Psoas muscle (tissue), 8 donors: Measurements from ENCODE around the gene NFKBIE. TPM values are rescaled to one million over a fixed set of nuclear protein-coding genes. Genes with fewer than 3 reads are reported as not detected.
A peak's percentile ranks its signal among the peaks of the same experiment; 100 is the strongest.

Experiments
- ATAC-seq, 4 donors: fragments of 200-7000 bp; cut with Tn5 transposase; one replicate each; pipeline ENCODE4 v1.9.1; 2020; ENCODE audit warnings: moderate library complexity in 3 of 4, mild to moderate bottlenecking in 2 of 4
- DNase-seq, 2 donors: peaks; one replicate each; pipeline ENCODE4 v3.0.0-alpha.2; 2020
- H3K27ac ChIP-seq: fragments of 200-600 bp; one replicate; pipeline ENCODE4 v1.8.0; 2022
- H3K27me3 ChIP-seq, 3 donors: fragments of 200-600 bp in 1 of 3; one replicate each; pipeline versions ENCODE4 v1.6.1 to v1.8.0; 2013 to 2022; ENCODE audit warnings: low read length in 2 of 3, mild to moderate bottlenecking in 2 of 3, moderate library complexity in 1 of 3; ENCODE audit not compliant: insufficient read depth in 3 of 3
- H3K36me3 ChIP-seq, 2 donors: fragments of 200-600 bp in 1 of 2; one replicate each; pipeline versions ENCODE4 v1.6.1 to v1.8.0; 2013 to 2022; ENCODE audit warnings: low read depth in 1 of 2, mild to moderate bottlenecking in 1 of 2, moderate library complexity in 1 of 2; ENCODE audit not compliant: insufficient read depth in 1 of 2
- H3K4me1 ChIP-seq: fragments of 200-600 bp; one replicate; pipeline ENCODE4 v1.8.0; 2022
- H3K4me3 ChIP-seq: fragments of 200-600 bp; one replicate; pipeline ENCODE4 v1.8.0; 2022; ENCODE audit warnings: mild to moderate bottlenecking
- H3K9me3 ChIP-seq: fragments of 200-600 bp; one replicate; pipeline ENCODE4 v1.8.0; 2022
- WGBS, 3 donors: extraction: QIAGEN DNeasy Blood & Tissue Kit; methylation state at CpG; one replicate each; pipeline versions ENCODE4 v1.1.6 to v1.1.7; 2013; 5-methylcytosine and 5-hydroxymethylcytosine counted together
- intact Hi-C, 2 donors: fragments of 100-400 bp; cut with DNase I; formaldehyde crosslinking; loops; one replicate each; pipeline versions ENCODE4 v1.11.0 to v1.14.2; 2022
- polyA plus RNA-seq, 3 donors: library from polyadenylated mRNA; stranded (reverse); fragments of 200-250 nt; gene quantifications; one replicate each; pipeline ENCODE4 v1.2.3, GENCODE V29; 2013
- total RNA-seq, 4 donors: library from RNA; stranded (reverse); fragmentation: NEBNext Ultra II Directional in 2 of 4; extraction: Animal tissue kit (Norgen Biotek cat#: 25700) in 2 of 4; gene quantifications; one replicate each; pipeline versions ENCODE4 v1.2.1 to v1.2.4, GENCODE V29; 2021 to 2023
- TF ChIP-seq, protein P1 (sequence below): fragments of 200-600 bp; IDR thresholded peaks from one replicate; pipeline ENCODE4 v1.8.0; 2022; ENCODE audit warnings: antibody characterized with exemption
- donor health status: healthy with polysubstance abuse.
- donor health status: DM: no; HTN: no; CAD: no; lungs with moderate emphysema.
- donor health status: Bipolar disorder and iron deficiency.
- donor health status: healthy.
- donor health status: DM: yes; HTN: yes; CAD: no.
- donor health status: DM: no; HTN: no; CAD: no.
- donor health status: DM: no; HTN: no; CAD: no.
- donor health status: DM: yes; HTN: yes; CAD: no.

NFKBIE gene
- total and polyA plus RNA-seq, 7 donors, result 2.1 to 5.2 (median 3.3) TPM

DNA sequence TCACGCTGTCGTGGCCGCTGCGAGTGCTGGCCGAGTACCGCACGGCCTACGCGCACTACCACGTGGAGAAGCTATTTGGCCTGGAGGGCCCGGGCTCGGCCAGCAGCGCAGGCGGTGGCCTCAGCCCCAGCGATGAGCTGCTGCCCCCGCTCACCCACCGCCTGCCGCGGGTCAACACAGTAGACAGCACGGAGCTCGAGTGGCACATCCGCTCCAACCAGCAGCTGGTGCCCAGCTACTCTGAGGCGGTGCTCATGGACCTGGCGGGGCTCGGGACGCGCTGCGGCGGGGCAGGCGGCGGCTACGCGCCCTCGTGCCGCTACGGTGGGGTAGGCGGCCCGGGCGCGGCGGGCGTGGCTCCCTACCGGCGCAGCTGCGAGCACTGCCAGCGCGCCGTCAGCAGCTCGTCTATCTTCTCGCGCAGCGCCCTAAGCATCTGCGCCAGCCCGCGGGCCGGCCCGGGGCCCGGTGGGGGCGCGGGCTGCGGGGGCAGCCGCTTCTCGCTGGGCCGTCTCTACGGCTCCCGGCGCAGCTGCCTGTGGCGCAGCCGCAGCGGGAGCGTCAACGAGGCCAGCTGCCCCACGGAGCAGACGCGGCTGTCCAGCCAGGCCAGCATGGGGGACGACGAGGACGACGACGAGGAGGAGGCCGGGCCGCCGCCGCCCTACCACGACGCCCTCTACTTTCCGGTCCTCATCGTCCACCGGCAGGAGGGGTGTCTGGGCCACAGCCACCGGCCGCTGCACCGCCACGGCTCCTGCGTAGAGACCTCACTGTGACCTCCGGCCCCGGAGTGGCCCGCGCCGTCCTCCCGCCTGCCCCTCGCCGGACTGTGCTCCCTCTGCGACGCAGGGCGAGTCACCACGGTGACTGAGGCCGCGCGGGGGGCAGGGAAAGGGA lies 10.6 kb upstream of the NFKBIE start:
- Histone ChIP-seq H3K9me3 (no peaks in the 10 kb centered on the region), H3K27me3 (peaks cover 0 to 32% (median 13%) of the 10 kb centered on the region in 3 donors), H3K4me3 (peak overlapping the region; percentile 61), H3K36me3 (no peaks in the 10 kb centered on the region), H3K27ac (no peak overlapping the region), H3K4me1 (no peaks in the 10 kb centered on the region)
- TF ChIP-seq, protein P1, sequence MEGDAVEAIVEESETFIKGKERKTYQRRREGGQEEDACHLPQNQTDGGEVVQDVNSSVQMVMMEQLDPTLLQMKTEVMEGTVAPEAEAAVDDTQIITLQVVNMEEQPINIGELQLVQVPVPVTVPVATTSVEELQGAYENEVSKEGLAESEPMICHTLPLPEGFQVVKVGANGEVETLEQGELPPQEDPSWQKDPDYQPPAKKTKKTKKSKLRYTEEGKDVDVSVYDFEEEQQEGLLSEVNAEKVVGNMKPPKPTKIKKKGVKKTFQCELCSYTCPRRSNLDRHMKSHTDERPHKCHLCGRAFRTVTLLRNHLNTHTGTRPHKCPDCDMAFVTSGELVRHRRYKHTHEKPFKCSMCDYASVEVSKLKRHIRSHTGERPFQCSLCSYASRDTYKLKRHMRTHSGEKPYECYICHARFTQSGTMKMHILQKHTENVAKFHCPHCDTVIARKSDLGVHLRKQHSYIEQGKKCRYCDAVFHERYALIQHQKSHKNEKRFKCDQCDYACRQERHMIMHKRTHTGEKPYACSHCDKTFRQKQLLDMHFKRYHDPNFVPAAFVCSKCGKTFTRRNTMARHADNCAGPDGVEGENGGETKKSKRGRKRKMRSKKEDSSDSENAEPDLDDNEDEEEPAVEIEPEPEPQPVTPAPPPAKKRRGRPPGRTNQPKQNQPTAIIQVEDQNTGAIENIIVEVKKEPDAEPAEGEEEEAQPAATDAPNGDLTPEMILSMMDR, result no peak
- DNase-seq (peak in 1 of 2 donors; percentile 24), ATAC-seq (peak; percentile 64 to 83 (median 76))
- 11 to 16% (median 14%) methylated on average over 70 to 109 of the region's 109 CpGs for WGBS, 3 donors
- intact Hi-C loops, result no loop called here

DNA sequence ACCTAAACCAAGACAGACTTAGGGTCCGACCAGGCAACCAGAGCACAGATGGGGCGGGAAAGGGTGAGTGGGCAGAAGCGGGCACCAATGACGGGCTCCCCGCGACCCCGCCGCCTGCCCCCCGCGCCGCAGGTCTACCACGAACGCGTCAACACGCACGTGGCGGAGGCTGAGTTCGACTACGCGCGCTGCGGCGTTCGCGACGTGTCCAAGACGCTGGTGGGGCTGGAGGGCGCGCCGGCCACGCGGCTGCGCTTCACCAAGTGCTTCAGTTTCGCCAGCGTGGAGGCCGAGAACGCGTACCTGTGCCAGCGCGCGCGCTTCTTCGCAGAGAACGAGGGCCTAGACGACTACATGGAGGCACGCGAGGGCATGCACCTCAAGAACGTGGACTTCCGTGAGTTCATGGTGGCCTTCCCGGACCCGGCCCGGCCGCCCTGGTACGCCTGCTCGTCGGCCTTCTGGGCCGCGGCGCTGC lies 10.0 kb upstream of the NFKBIE start:
- TF ChIP-seq, protein P1, result no peak
- DNase-seq (peak in 1 of 2 donors; percentile 46), ATAC-seq (no peak)
- H3K4me1 ChIP-seq, result no peaks in the 10 kb centered on the region
- H3K36me3 ChIP-seq, result no peaks in the 10 kb centered on the region
- H3K9me3 ChIP-seq, result no peaks in the 10 kb centered on the region
- H3K4me3 ChIP-seq, result peak overlapping the region; percentile 61
- intact Hi-C loops, result no loop called here
- WGBS, 3 donors, result 84 to 92% (median 87%) methylated on average over 55 to 59 of the region's 59 CpGs
- peaks cover 0 to 34% (median 13%) of the 10 kb centered on the region in 3 donors for H3K27me3 ChIP-seq
- H3K27ac ChIP-seq, result no peak overlapping the region

DNA sequence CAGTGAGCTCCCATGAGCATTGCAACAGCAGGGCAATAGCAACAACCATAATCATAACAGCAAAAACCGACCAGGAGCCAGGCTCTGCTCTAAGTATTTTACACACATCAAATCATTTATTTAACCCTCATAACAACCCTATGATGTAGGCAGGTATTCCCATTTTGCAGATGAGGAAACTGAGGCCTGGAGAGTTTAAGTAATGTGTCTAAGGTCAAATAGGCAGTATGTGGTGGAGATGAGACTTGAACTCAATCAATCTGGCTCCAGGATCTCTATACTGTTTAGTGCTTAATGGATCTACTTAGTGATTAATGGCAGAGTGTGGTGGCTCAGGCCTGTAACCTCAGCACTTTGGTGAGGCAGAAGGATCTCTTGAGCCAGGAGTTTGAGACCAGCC lies 8.3 kb upstream of the NFKBIE start:
- Histone ChIP-seq H3K36me3 (no peaks in the 10 kb centered on the region), H3K27me3 (peaks cover 0 to 46% (median 16%) of the 10 kb centered on the region in 3 donors), H3K9me3 (no peaks in the 10 kb centered on the region), H3K4me3 (no peak overlapping the region), H3K27ac (no peak overlapping the region), H3K4me1 (no peaks in the 10 kb centered on the region)
- intact Hi-C loops, result no loop called here
- DNase-seq (no peak), ATAC-seq (no peak)
- 63 to 66% (median 65%) methylated on average over 1 of the region's 1 CpG for WGBS, 3 donors
- TF ChIP-seq, protein P1, result no peak

DNA sequence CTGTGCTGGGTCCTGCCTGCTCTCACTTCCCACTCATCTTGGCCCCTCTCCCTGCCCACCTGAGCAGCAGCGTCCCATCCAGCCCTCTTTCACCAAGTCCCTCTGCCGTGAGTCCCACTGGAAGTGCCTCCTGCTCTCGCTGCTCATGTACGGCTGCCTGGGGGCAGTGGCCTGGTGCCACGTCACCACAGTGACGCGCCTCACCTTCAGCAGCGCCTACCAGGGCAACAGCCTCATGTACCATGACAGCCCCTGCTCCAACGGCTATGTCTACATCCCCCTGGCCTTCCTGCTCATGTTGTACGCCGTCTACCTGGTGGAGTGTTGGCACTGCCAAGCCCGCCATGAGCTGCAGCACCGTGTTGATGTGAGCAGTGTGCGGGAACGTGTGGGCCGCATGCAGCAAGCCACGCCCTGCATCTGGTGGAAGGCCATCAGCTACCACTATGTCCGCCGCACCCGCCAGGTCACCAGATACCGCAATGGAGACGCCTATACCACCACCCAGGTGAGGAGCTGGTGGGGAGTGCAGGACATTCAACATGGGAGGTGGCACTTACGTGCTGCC lies 7.7 kb upstream of the NFKBIE start:
- 84 to 86% (median 85%) methylated on average over 23 of the region's 23 CpGs for WGBS, 3 donors
- H3K4me3 ChIP-seq, result no peak overlapping the region
- intact Hi-C loops, result no loop called here
- H3K4me1 ChIP-seq, result no peaks in the 10 kb centered on the region
- TF ChIP-seq, protein P1, result no peak
- peaks cover 0 to 46% (median 15%) of the 10 kb centered on the region in 3 donors for H3K27me3 ChIP-seq
- H3K9me3 ChIP-seq, result no peaks in the 10 kb centered on the region
- DNase-seq (peak in 1 of 2 donors; percentile 25), ATAC-seq (no peak)
- H3K27ac ChIP-seq, result no peak overlapping the region
- H3K36me3 ChIP-seq, result no peaks in the 10 kb centered on the region
